ENCODE results near the gene CCDC88C.

DNA sequence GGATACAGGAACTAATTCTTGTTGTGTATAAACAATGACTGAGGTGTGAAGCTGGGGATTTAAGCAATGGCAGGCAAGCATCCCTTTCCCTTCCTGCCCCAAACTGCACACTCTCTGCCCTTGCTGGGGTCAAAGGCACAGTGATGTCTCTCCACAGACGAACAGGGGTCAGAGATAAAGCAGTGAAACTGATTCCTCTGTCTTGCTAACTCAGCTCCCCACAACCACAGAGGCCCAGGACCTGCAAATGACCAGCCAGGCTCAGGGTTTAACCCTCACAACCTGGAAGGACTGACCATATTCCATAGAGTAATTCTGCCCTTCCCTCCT is 67.2 kb downstream of the CCDC88C start:
- no peak for TF ChIP-seq POLR2A (IDR thresholded peaks at IDR 0.05)
- TF ChIP-seq, protein P1, sequence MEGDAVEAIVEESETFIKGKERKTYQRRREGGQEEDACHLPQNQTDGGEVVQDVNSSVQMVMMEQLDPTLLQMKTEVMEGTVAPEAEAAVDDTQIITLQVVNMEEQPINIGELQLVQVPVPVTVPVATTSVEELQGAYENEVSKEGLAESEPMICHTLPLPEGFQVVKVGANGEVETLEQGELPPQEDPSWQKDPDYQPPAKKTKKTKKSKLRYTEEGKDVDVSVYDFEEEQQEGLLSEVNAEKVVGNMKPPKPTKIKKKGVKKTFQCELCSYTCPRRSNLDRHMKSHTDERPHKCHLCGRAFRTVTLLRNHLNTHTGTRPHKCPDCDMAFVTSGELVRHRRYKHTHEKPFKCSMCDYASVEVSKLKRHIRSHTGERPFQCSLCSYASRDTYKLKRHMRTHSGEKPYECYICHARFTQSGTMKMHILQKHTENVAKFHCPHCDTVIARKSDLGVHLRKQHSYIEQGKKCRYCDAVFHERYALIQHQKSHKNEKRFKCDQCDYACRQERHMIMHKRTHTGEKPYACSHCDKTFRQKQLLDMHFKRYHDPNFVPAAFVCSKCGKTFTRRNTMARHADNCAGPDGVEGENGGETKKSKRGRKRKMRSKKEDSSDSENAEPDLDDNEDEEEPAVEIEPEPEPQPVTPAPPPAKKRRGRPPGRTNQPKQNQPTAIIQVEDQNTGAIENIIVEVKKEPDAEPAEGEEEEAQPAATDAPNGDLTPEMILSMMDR (IDR thresholded peaks at IDR 0.05) = no peak

Data from prostate gland (tissue), 2 donors.